WERI-Rb-1 (cell line): Measurements from ENCODE around the gene ARFIP1.
"Not testable (repeated sequence)": the region's sequence is repeated elsewhere in the genome, so short reads cannot be mapped to it uniquely, and the experiment has no call there.

Experiments
- DNase-seq: peaks from one replicate; pipeline ENCODE4 v3.0.0-alpha.2; 2020
- H3K27ac ChIP-seq: fragments of 250-450 bp; sonication (Bioruptor Pico); 2 replicates; pipeline ENCODE4 v1.5.1; 2020; ENCODE audit warnings: mild to moderate bottlenecking, moderate library complexity
- H3K27me3 ChIP-seq: fragments of 250-450 bp; sonication (Bioruptor Pico); 2 replicates; pipeline ENCODE4 v1.5.1; 2021; ENCODE audit warnings: mild to moderate bottlenecking, low read depth, moderate library complexity; ENCODE audit not compliant: insufficient read depth, severe bottlenecking
- H3K36me3 ChIP-seq: fragments of 250-450 bp; sonication (Bioruptor Pico); 2 replicates; pipeline ENCODE4 v1.5.1; 2020; ENCODE audit warnings: mild to moderate bottlenecking, moderate library complexity
- H3K4me3 ChIP-seq: 2 replicates; pipeline ENCODE4 v1.5.1; 2011; ENCODE audit warnings: low read depth, mild to moderate bottlenecking, control low read depth, low read length
- H3K9me3 ChIP-seq: fragments of 250-450 bp; sonication (Bioruptor Pico); 2 replicates; pipeline ENCODE4 v1.5.1; 2021; ENCODE audit warnings: mild to moderate bottlenecking, moderate library complexity; ENCODE audit not compliant: severe bottlenecking
- CTCF ChIP-seq: IDR thresholded peaks from 2 replicates; pipeline ENCODE4 v1.5.1; 2011; ENCODE audit warnings: low read depth, mild to moderate bottlenecking, control low read depth, inconsistent platforms, low read length

The ARFIP1 gene

GRCh38 chr4:152831416-152831815 is 51.7 kb downstream of the ARFIP1 start:
- TF ChIP-seq CTCF, result no peak
- no peaks in the 10 kb centered on the region for H3K9me3 ChIP-seq
- peaks cover 35% of the 10 kb centered on the region for H3K36me3 ChIP-seq
- no peak overlapping the region for H3K27ac ChIP-seq
- no peak for DNase-seq
- H3K27me3 ChIP-seq, result no peaks in the 10 kb centered on the region
- no peak overlapping the region for H3K4me3 ChIP-seq

- Histone ChIP-seq H3K4me3 (no peak overlapping the region), H3K36me3 (peaks cover 37% of the 10 kb centered on the region), H3K27ac (no peak overlapping the region), H3K9me3 (peaks cover 9% of the 10 kb centered on the region), H3K27me3 (no peaks in the 10 kb centered on the region)
- TF ChIP-seq CTCF, result no peak
- DNase-seq, result no peak
Measured at GRCh38 chr4:152836936-152837335, 57.2 kb downstream of the ARFIP1 start.

GRCh38 chr4:152839729-152840128 is 60.0 kb downstream of the ARFIP1 start:
- Histone ChIP-seq H3K36me3 (peaks cover 18% of the 10 kb centered on the region), H3K9me3 (peaks cover 11% of the 10 kb centered on the region)
- H3K27me3 ChIP-seq, DNase-seq, H3K27ac ChIP-seq, H3K4me3 ChIP-seq: not testable (repeated sequence)

- DNase-seq, result peak; percentile 86
- no peak overlapping the region for H3K4me3 ChIP-seq
- H3K9me3 ChIP-seq, result peaks cover 11% of the 10 kb centered on the region
- peaks cover 9% of the 10 kb centered on the region for H3K36me3 ChIP-seq
- TF ChIP-seq CTCF, result no peak
- H3K27me3 ChIP-seq, result no peaks in the 10 kb centered on the region
- H3K27ac ChIP-seq, result peak overlapping the region; percentile 71
Measured at GRCh38 chr4:152843481-152844090, 63.8 kb downstream of the ARFIP1 start.

GRCh38 chr4:152847376-152847775 is 67.6 kb downstream of the ARFIP1 start:
- no peak for DNase-seq
- H3K9me3 ChIP-seq, result no peaks in the 10 kb centered on the region
- H3K27ac ChIP-seq, result no peak overlapping the region
- no peak for TF ChIP-seq CTCF
- H3K4me3 ChIP-seq, result no peak overlapping the region
- no peaks in the 10 kb centered on the region for H3K27me3 ChIP-seq
- H3K36me3 ChIP-seq, result no peaks in the 10 kb centered on the region

GRCh38 chr4:152848508-152848907 is 68.8 kb downstream of the ARFIP1 start:
- DNase-seq, result no peak
- H3K27me3 ChIP-seq, result no peaks in the 10 kb centered on the region
- no peak for TF ChIP-seq CTCF
- no peaks in the 10 kb centered on the region; the same call in 1 of the 2 replicates for H3K36me3 ChIP-seq
- H3K27ac ChIP-seq, result no peak overlapping the region
- no peak overlapping the region for H3K4me3 ChIP-seq
- H3K9me3 ChIP-seq, result peaks cover 4% of the 10 kb centered on the region
